ENCODE data around the gene PSTPIP1. TPM values are rescaled to one million over a fixed set of nuclear protein-coding genes. Genes with fewer than 3 reads are reported as not detected.

PSTPIP1 gene
- total RNA-seq, 1 experiment from 2014 or later = 1.5 TPM

- no peak for TF ChIP-seq ATF2 (CRISPR knock-in tag; IDR thresholded peaks at IDR 0.05; ENCODE audit: borderline replicate concordance, low read depth)
Measured at GRCh38 chr15:76994971-76995945, at the start of gene PSTPIP1 (continued).

GRCh38 chr15:76945494-76946093 is 49.3 kb upstream of the PSTPIP1 start:
- ATAC-seq (no peak), DNase-seq (ENCODE audit: low spot score) (no peak)
- ChIA-PET POLR2A (no interaction called here), CTCF (no interaction called here)
- TF ChIP-seq ZNF425 (CRISPR knock-in tag; conservative IDR thresholded peaks at IDR 0.05) (no peak), ZNF416 (CRISPR knock-in tag; IDR thresholded peaks at IDR 0.05) (no peak), NR2C2 (CRISPR knock-in tag; IDR thresholded peaks at IDR 0.05) (no peak), CREB1 (CRISPR knock-in tag; IDR thresholded peaks at IDR 0.05) (no peak), PRDM15 (CRISPR knock-in tag; IDR thresholded peaks at IDR 0.05) (no peak), SOX15 (CRISPR knock-in tag; IDR thresholded peaks at IDR 0.05) (no peak)
- Mint-ChIP-seq H3K4me1 (peaks cover 16% of the 10 kb centered on the region), H3K9me3 (no peaks in the 10 kb centered on the region), H3K27me3 (ENCODE audit: low read depth) (no peaks in the 10 kb centered on the region), H3K4me3 (no peak overlapping the region), H3K36me3 (peaks cover 56% of the 10 kb centered on the region), H3K27ac (no peak overlapping the region)

- no peak for ATAC-seq
- H3K4me3 Mint-ChIP-seq = no peak overlapping the region
- no peak overlapping the region for H3K27ac Mint-ChIP-seq
- CTCF ChIA-PET = no interaction called here
- H3K4me1 Mint-ChIP-seq = no peaks in the 10 kb centered on the region
- TF ChIP-seq FOXJ3 (CRISPR knock-in tag; IDR thresholded peaks at IDR 0.05; ENCODE audit: borderline replicate concordance) = no peak
- TF ChIP-seq TEAD1 (CRISPR knock-in tag; IDR thresholded peaks at IDR 0.05) = no peak
- no peak for TF ChIP-seq HMGXB4 (CRISPR knock-in tag; IDR thresholded peaks at IDR 0.05)
- DNase-seq (ENCODE audit: low spot score) = no peak
- no peaks in the 10 kb centered on the region for H3K27me3 Mint-ChIP-seq (ENCODE audit: low read depth)
- POLR2A ChIA-PET = interaction anchor here (0.8 kb wide), 1 partner anchor 111 kb away, joined by 4 read pairs; no protein-coding TSS in a partner anchor
- H3K36me3 Mint-ChIP-seq = peaks cover 62% of the 10 kb centered on the region
- H3K9me3 Mint-ChIP-seq = no peaks in the 10 kb centered on the region
Measured at GRCh38 chr15:76947454-76947853, 47.5 kb upstream of the PSTPIP1 start.

All from WTC11 (cell line).